ENCODE data around the gene OSBPL7. TPM values are rescaled to one million over a fixed set of nuclear protein-coding genes. Genes with fewer than 3 reads are reported as not detected.

The OSBPL7 gene
- total and polyA plus RNA-seq, 4 donors: 7.6 to 25.3 (median 11.0) TPM

GRCh38 chr17:47853616-47854015 is 32.0 kb upstream of the OSBPL7 start:
- H3K27me3 ChIP-seq (ENCODE audit: control insufficient read depth in 3 of 3, insufficient read depth in 3 of 3, low read length in 2 of 3): peaks cover 1 to 54% (median 51%) of the 10 kb centered on the region in 3 donors
- no peak overlapping the region for H3K27ac ChIP-seq (ENCODE audit: low read depth in 1 of 2, low read length in 1 of 2)
- 35 to 48% methylated on average over 5 of the region's 5 CpGs for WGBS, 2 donors
- DNase-seq (no peak), ATAC-seq (ENCODE audit: insufficient read depth, low FRiP score) (no peak)
- H3K9ac ChIP-seq (ENCODE audit: insufficient read depth in 1 of 2, low read length in 2 of 2): no peak overlapping the region
- no peak overlapping the region for H3K4me3 ChIP-seq
- peaks cover 0 to 19% (median 11%) of the 10 kb centered on the region in 5 donors for H3K4me1 ChIP-seq (ENCODE audit: control insufficient read depth in 5 of 5, insufficient read depth in 5 of 5, low read length in 5 of 5)
- H3K9me3 ChIP-seq (ENCODE audit: control insufficient read depth in 4 of 4, insufficient read depth in 3 of 4, low read length in 3 of 4): no peaks in the 10 kb centered on the region
- no peaks in the 10 kb centered on the region for H3K36me3 ChIP-seq (ENCODE audit: control insufficient read depth in 4 of 4, insufficient read depth in 4 of 4, low read length in 4 of 4)
- TF ChIP-seq CTCF (IDR thresholded peaks at IDR 0.05; ENCODE audit: control extremely low read depth, extremely low read depth): no peak

DNA sequence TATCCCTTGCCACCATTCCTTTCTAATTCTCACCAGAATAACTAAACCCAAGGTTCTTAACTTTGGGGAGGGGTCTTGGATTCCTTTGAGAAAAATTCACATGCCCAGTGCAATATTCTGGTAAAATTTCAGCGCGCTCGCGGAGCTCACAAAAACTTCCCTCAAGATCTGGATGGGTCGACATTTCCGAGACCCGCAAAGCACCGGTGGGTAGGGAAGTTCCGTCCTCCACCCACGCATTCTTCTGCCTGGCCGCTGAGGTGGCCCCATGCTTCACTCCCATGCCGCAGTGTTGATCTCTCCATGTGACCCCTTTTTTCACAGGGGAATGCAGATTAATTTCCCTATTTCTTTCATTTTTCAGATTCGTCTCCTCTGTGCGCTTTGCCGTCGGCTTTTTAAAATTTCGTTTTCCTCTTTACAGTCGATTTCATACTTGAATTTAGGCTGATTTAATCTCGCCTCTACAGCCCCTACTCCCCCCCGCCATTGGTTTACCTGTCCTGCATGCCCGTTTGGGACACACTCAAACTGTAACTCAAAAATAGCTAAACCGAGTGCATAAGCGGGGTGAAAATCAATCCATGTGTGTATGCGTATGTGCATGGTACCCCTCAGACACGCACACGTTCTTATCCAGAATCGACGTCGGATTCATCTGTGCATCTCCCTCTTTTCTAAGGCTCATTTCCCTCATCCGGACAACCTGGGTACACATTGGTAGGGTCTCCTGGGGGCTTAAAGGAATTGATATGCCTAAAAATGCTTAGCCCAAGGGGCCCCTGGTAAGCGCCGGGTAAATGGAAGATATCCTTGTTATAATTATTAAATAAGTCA is 30.7 kb upstream of the OSBPL7 start:
- 24 to 52% methylated on average over 32 of the region's 32 CpGs for WGBS, 2 donors
- ATAC-seq (ENCODE audit: insufficient read depth, low FRiP score): no peak
- peak in 2 of 3 donors; percentile 22 to 40 for DNase-seq
- H3K27me3 ChIP-seq (ENCODE audit: control insufficient read depth in 3 of 3, insufficient read depth in 3 of 3, low read length in 2 of 3): peaks cover 2 to 62% (median 59%) of the 10 kb centered on the region in 3 donors
- H3K9ac ChIP-seq (ENCODE audit: insufficient read depth in 1 of 2, low read length in 2 of 2): no peak overlapping the region
- H3K9me3 ChIP-seq (ENCODE audit: control insufficient read depth in 4 of 4, insufficient read depth in 3 of 4, low read length in 3 of 4): no peaks in the 10 kb centered on the region
- no peak overlapping the region for H3K27ac ChIP-seq (ENCODE audit: low read depth in 1 of 2, low read length in 1 of 2)
- TF ChIP-seq CTCF (IDR thresholded peaks at IDR 0.05; ENCODE audit: control extremely low read depth, extremely low read depth): no peak
- no peak overlapping the region for H3K4me3 ChIP-seq
- peaks cover 0 to 28% (median 11%) of the 10 kb centered on the region in 5 donors for H3K4me1 ChIP-seq (ENCODE audit: control insufficient read depth in 5 of 5, insufficient read depth in 5 of 5, low read length in 5 of 5)
- H3K36me3 ChIP-seq (ENCODE audit: control insufficient read depth in 4 of 4, insufficient read depth in 4 of 4, low read length in 4 of 4): no peaks in the 10 kb centered on the region

GRCh38 chr17:47851764-47852112 is 30.1 kb upstream of the OSBPL7 start:
- Histone ChIP-seq H3K4me3 (no peak overlapping the region), H3K27me3 (ENCODE audit: control insufficient read depth in 3 of 3, insufficient read depth in 3 of 3, low read length in 2 of 3) (peaks cover 2 to 65% (median 60%) of the 10 kb centered on the region in 3 donors)
- no peak for ATAC-seq (ENCODE audit: insufficient read depth, low FRiP score)

More at GRCh38 chr17:47851764-47852112, 30.1 kb upstream of the OSBPL7 start:
- no peak overlapping the region for H3K27ac ChIP-seq (ENCODE audit: low read depth in 1 of 2, low read length in 1 of 2)
- WGBS, 2 donors: 23 to 52% methylated on average over 11 of the region's 11 CpGs
- TF ChIP-seq CTCF (IDR thresholded peaks at IDR 0.05; ENCODE audit: control extremely low read depth, extremely low read depth): no peak
- H3K36me3 ChIP-seq (ENCODE audit: control insufficient read depth in 4 of 4, insufficient read depth in 4 of 4, low read length in 4 of 4): no peaks in the 10 kb centered on the region
- peaks cover 0 to 34% (median 11%) of the 10 kb centered on the region in 5 donors for H3K4me1 ChIP-seq (ENCODE audit: control insufficient read depth in 5 of 5, insufficient read depth in 5 of 5, low read length in 5 of 5)
- no peak for DNase-seq
- no peak overlapping the region for H3K9ac ChIP-seq (ENCODE audit: insufficient read depth in 1 of 2, low read length in 2 of 2)
- H3K9me3 ChIP-seq (ENCODE audit: control insufficient read depth in 4 of 4, insufficient read depth in 3 of 4, low read length in 3 of 4): no peaks in the 10 kb centered on the region
